Putamen (tissue), 1 donor: ENCODE results near the gene TTLL7.
A peak's percentile ranks its signal among the peaks of the same experiment; 100 is the strongest.
"Not testable (repeated sequence)": the region's sequence is repeated elsewhere in the genome, so short reads cannot be mapped to it uniquely, and the experiment has no call there.

ENCODE experiments used
- DNase-seq: peaks from one replicate; pipeline ENCODE4 v3.0.0-alpha.2; 2016; ENCODE audit warnings: low spot score

TTLL7 gene

GRCh38 chr1:83996621-83997020 lies 2.3 kb downstream of the TTLL7 start:
- DNase-seq, result no peak

DNA sequence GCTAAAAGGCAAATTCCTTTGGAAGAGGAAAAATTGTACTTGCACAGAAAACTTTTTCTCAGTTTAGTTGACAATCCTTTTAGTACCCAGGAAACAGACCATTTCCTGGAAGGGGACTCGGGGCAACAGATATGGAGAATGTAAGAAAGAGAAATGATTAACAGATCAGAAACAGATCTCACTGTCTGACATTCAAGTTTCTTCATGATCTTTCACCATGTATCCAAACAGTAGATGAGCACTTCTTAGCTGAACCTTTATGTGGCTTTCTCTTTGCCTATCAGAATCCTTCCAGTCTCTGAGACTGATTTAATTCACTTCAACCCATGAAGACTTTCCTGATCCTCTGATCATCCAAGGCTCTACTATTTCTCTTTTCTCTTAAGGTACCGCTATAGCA lies 2.7 kb downstream of the TTLL7 start:
- DNase-seq, result no peak

- DNase-seq, result no peak
Measured at GRCh38 chr1:83995649-83996048, 3.3 kb downstream of the TTLL7 start.

DNA sequence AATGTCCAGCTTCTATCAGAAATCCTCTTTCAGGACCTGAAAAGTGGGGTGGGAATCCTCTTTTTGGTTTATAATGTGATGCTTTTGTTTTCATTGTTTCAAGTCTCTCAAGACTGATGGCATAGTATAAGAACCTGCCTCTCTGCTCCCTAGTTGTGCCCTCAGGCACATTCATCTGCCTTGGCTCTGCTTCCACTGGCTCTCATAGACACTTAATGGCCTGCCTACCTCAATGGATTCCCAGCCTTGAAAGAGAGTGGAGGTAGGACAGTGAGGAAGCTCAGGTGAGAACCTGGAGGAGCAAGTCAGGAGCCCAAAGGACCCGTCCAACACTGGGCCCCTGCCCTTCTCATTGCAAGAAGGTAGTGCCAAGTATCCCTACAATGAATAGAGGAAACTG lies 4.8 kb downstream of the TTLL7 start:
- no peak for DNase-seq

- DNase-seq, result no peak
Measured at GRCh38 chr1:83990734-83991133, 8.2 kb downstream of the TTLL7 start.

GRCh38 chr1:83985048-83985447 lies 13.9 kb downstream of the TTLL7 start:
- DNase-seq, result no peak

DNA sequence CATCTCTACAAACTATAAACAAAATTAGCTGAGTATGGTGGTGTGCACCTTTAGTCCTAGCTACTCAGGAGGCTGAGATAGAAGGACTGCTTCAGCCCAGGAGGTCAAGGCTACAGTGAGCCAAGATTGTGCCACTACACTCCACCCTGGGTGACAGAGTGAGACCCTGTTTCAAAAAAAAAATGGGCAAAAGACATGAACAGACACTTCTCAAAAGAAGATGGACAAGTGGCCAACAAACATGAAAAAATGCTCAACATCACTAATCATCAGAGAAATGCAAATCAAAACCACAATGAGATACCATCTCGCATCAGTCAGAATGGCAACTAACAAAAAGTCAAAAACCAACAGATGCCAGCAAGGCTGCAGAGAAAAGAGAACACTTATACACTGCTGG lies 15.0 kb downstream of the TTLL7 start:
- DNase-seq, result not testable (repeated sequence)

GRCh38 chr1:83978056-83978455 lies 20.9 kb downstream of the TTLL7 start:
- no peak for DNase-seq

- DNase-seq, result no peak
Measured at GRCh38 chr1:83976920-83977319, 22.0 kb downstream of the TTLL7 start.

- DNase-seq, result no peak
Measured at GRCh38 chr1:83970802-83971201, 28.1 kb downstream of the TTLL7 start.

DNA sequence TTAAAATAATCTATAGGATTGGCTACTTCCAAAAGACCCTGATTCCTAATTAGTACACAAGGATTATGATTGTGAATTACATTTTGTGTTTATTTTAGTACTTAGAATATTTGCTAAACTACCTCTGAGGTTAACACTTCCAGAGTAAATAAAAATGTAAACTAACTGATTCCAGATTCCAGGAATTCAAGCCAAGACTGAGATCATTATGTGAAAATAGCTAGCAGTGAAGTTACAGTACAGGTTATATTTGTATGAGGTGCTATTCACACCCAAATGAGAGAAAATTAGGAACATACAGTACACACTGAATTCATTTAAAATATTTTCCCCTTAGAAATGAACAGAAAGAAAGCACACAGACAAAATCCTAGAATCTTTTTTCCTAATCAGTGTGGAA lies 28.8 kb downstream of the TTLL7 start:
- no peak for DNase-seq

GRCh38 chr1:83967336-83967735 lies 31.6 kb downstream of the TTLL7 start:
- no peak for DNase-seq

- no peak for DNase-seq
Measured at GRCh38 chr1:83964153-83964552, 34.8 kb downstream of the TTLL7 start.

- peak; percentile 73 for DNase-seq
Measured at GRCh38 chr1:83961571-83962295, 37.2 kb downstream of the TTLL7 start.

DNA sequence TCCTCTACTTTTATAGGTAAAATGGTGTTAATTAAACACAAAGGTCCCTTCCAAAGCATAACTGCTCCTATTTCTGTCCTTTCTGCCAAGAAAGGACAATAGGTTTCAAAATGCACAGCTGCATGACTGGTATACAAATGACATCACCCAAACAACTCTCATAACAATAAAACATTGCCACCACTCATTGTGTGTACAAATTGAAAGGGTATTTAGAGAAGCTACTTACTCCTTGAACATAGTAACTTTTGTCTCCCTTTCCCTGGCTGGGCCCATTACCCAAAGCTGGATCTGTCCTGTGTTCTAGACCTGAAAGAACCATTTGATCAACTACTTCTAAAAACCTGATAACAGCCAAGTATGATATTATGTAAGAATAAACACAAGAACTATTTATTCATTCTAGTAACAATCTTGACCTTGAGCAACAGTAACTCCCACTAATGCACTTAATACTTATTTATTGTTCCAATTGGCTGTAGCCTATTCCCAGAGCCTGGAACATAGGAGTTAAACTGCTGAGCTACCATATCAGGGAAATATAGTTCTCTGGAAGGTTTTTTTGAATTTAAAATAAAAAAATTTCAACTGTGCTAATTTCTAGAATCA lies 38.2 kb downstream of the TTLL7 start:
- DNase-seq, result peak; percentile 87

DNA sequence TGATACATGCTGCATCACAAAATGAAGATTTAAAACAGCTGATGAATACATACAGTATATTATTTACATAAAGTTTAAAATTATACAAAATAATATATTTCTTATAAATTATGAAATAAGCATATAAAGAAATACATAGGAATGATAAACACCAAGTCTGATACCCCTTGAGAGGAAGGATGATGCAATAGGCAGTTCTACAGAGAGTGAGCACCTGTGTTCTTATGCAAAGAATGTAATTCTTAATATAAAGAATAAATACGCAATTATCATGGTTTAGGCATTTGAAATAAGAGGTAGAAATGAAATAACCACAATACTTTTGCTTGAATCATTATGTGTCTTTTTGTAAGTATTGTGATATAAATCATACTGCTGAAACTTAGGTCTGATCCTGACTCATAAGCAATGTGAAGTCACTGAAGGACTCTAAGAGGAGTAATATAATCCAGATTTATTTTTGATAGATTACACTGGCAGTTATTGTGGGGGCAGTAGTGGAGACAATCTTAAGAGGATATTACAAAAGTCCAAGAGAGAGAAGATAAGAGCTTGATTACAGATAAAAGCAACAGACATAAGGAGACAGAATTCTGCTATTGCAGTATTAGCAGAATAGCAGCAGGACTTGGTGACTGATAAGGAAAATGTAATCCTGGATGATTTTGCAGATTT lies 39.0 kb downstream of the TTLL7 start:
- no peak for DNase-seq

GRCh38 chr1:83958704-83959103 lies 40.2 kb downstream of the TTLL7 start:
- no peak for DNase-seq

- no peak for DNase-seq
Measured at GRCh38 chr1:83954166-83954823, 44.6 kb downstream of the TTLL7 start.

DNA sequence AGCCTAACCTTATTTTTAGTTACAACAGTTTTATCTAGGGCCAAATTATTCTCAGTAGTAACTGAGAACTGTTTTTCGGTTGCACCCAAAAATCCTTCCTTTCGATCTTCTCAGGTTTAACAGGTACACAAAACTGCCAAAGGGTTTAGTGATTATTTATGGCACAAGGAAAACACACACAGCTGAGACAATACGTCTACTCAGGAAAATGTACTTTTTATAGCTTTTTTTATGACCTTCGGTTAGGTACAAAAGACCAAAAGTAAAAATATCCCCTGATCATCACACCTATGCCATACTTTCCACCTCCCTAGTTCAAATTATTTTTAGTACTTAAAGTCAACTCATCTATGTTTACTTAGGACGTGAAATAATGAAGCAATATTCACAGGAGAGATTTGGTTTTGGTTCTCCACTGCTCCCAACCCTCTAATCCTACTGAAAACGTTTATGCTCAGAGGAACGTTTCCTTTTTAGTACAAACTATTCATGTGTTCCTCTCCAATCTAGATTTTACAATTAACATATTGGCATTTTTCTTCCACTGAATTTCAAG lies 48.7 kb downstream of the TTLL7 start:
- DNase-seq, result no peak

DNA sequence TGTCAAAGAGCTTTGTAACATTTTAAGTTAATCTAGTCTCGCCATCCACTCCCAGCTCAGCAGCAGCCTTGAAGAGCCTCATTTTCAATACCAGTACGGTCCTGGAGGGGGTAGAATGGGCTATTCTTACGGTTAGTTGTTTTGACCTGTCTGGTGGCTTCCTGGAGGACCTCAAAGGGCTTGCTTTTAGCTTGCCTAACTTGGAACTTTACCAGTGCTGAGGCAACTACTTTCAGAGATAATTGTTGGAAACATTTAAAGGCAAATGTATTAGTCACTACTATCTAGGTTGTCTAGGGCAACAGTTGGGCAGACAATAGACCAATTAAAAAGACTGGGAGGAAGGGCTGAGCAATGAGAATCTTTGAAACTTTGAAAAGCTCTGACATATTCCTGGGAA lies 56.0 kb downstream of the TTLL7 start:
- DNase-seq, result no peak

DNA sequence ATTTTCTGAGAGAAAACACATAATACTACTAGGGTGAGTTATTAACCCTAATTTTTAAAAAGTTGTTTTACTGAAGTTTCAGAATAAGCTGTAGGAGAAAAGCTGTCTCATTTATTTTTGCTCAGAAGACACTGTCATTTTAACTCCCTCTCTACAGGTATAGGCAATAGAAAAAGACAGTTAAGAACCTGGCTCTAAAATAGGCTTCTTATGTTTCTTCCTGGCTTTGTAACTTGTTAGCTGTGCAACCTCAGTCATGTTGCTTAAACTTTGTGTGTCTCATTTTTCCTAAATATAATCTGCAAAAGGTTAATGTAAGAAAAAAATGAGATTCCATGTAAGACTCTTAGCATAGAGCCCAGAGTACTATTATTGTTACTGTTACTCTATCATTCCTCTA lies 64.4 kb downstream of the TTLL7 start:
- DNase-seq, result no peak

DNA sequence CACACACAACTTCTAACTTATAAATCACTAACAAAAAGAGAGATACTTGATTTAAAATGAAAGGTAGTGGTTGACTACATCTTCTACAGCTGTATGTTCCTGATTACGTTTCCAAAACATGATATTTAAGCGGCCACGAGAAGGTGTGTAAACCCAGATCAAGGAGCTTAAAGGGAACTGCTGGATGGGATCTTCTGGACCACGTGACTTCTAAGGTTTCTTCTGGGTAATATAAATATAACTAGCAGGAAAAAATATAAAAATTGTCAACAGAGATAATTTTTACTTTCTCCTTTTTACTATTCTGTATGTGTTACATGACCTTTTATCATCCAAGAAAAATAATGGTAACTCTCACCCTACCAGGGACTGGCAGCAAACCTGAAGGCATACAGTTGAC lies 66.2 kb downstream of the TTLL7 start:
- no peak for DNase-seq

DNA sequence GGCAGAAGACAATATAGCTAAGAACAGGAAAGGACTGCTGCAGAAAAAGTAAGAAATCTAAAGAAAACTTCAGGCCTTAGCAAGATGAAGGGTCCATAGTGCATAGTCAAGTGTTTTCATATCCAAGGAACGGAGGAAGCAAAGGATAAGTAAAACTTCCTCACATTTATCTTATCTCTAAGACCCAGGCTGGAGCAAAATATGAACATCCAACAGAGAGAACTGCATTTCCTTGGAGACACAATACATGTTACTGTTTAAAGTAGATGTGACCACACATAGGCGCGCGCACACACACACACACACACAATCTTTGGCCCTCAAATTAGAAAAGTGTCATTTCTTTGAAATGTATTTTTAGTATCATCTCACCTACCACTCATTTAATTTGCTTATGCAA lies 66.7 kb downstream of the TTLL7 start:
- no peak for DNase-seq
